ENCODE data around the gene RSPRY1.

Gene RSPRY1

GRCh38 chr16:57233944-57234706, 48.0 kb downstream of the RSPRY1 start:
- no peak overlapping the region for H4K8ac ChIP-seq (ENCODE audit: low read depth, low read length)
- H3K79me1 ChIP-seq (ENCODE audit: low read length): no peaks in the 10 kb centered on the region
- H4K91ac ChIP-seq (ENCODE audit: low read depth, low read length): no peak overlapping the region
- H2AFZ ChIP-seq (ENCODE audit: insufficient read depth, low read length, poor library complexity): no peak overlapping the region
- H2BK120ac ChIP-seq (ENCODE audit: insufficient read depth, low read length, poor library complexity): no peak overlapping the region
- no peaks in the 10 kb centered on the region for H3K4me1 ChIP-seq (ENCODE audit: control insufficient read depth in 1 of 2, insufficient read depth in 2 of 2, low read length in 2 of 2)
- no peak overlapping the region for H3K18ac ChIP-seq (ENCODE audit: low read length)
- H3K36me3 ChIP-seq (ENCODE audit: control insufficient read depth in 1 of 2, insufficient read depth in 2 of 2, low read length in 2 of 2): peaks cover 20 to 33% of the 10 kb centered on the region in 2 experiments
- no peaks in the 10 kb centered on the region for H3K9me3 ChIP-seq (ENCODE audit: insufficient read depth, low read depth, low read length)
- no CpG with 5 or more reads among the region's 9 CpGs for WGBS (ENCODE audit: extremely low coverage, insufficient coverage, insufficient read length)
- H3K79me2 ChIP-seq (ENCODE audit: control insufficient read depth, insufficient read depth, low read length, poor library complexity): no peaks in the 10 kb centered on the region
- H3K4me3 ChIP-seq (ENCODE audit: low read depth, low read length): no peak overlapping the region
- DNase-seq: no peak
- H2BK5ac ChIP-seq (ENCODE audit: low read depth, low read length, poor library complexity): no peak overlapping the region
- H3K27me3 ChIP-seq (ENCODE audit: insufficient read depth, low read length): no peaks in the 10 kb centered on the region
- H3K4ac ChIP-seq (ENCODE audit: low read depth, low read length): no peak overlapping the region
- H3K23ac ChIP-seq (ENCODE audit: low read length): no peak overlapping the region
- peak overlapping the region; percentile 4 for H3K9ac ChIP-seq (ENCODE audit: low read length)
- H4K12ac ChIP-seq (ENCODE audit: low read depth, low read length): no peak overlapping the region
- H3K4me2 ChIP-seq (ENCODE audit: low read length): no peak overlapping the region
- H3K27ac ChIP-seq (ENCODE audit: low read depth, low read length): no peak overlapping the region
- H2BK12ac ChIP-seq (ENCODE audit: low read length): no peak overlapping the region
- H3K14ac ChIP-seq (ENCODE audit: low read length): no peak overlapping the region
- no peak overlapping the region for H2AK5ac ChIP-seq (ENCODE audit: low read length)

GRCh38 chr16:57234707-57235092, 48.6 kb downstream of the RSPRY1 start:
- no peak overlapping the region for H3K23ac ChIP-seq (ENCODE audit: low read length)
- no peak overlapping the region for H3K4me2 ChIP-seq (ENCODE audit: low read length)
- no peaks in the 10 kb centered on the region for H3K4me1 ChIP-seq (ENCODE audit: control insufficient read depth in 1 of 2, insufficient read depth in 2 of 2, low read length in 2 of 2)
- no peak overlapping the region for H2BK5ac ChIP-seq (ENCODE audit: low read depth, low read length, poor library complexity)
- H3K9me3 ChIP-seq (ENCODE audit: insufficient read depth, low read depth, low read length): no peaks in the 10 kb centered on the region
- no peak overlapping the region for H3K4me3 ChIP-seq (ENCODE audit: low read depth, low read length)
- H2BK12ac ChIP-seq (ENCODE audit: low read length): no peak overlapping the region
- H3K14ac ChIP-seq (ENCODE audit: low read length): no peak overlapping the region
- no peak overlapping the region for H3K27ac ChIP-seq (ENCODE audit: low read depth, low read length)
- no peak overlapping the region for H3K18ac ChIP-seq (ENCODE audit: low read length)
- no peaks in the 10 kb centered on the region for H3K79me1 ChIP-seq (ENCODE audit: low read length)
- H4K12ac ChIP-seq (ENCODE audit: low read depth, low read length): no peak overlapping the region
- H3K4ac ChIP-seq (ENCODE audit: low read depth, low read length): no peak overlapping the region
- H2AK5ac ChIP-seq (ENCODE audit: low read length): no peak overlapping the region
- no peaks in the 10 kb centered on the region for H3K27me3 ChIP-seq (ENCODE audit: insufficient read depth, low read length)
- DNase-seq: no peak
- H3K9ac ChIP-seq (ENCODE audit: low read length): no peak overlapping the region
- no peak overlapping the region for H2AFZ ChIP-seq (ENCODE audit: insufficient read depth, low read length, poor library complexity)
- no peak overlapping the region for H4K8ac ChIP-seq (ENCODE audit: low read depth, low read length)
- no peak overlapping the region for H2BK120ac ChIP-seq (ENCODE audit: insufficient read depth, low read length, poor library complexity)
- no peak overlapping the region for H4K91ac ChIP-seq (ENCODE audit: low read depth, low read length)
- H3K79me2 ChIP-seq (ENCODE audit: control insufficient read depth, insufficient read depth, low read length, poor library complexity): no peaks in the 10 kb centered on the region
- peaks cover 20 to 35% of the 10 kb centered on the region in 2 experiments for H3K36me3 ChIP-seq (ENCODE audit: control insufficient read depth in 1 of 2, insufficient read depth in 2 of 2, low read length in 2 of 2)

GRCh38 chr16:57235128-57236021, 49.2 kb downstream of the RSPRY1 start:
- no peak overlapping the region for H3K27ac ChIP-seq (ENCODE audit: low read depth, low read length)
- no peak overlapping the region for H3K9ac ChIP-seq (ENCODE audit: low read length)
- no peak overlapping the region for H3K4me2 ChIP-seq (ENCODE audit: low read length)
- no peak overlapping the region for H2AK5ac ChIP-seq (ENCODE audit: low read length)
- H2BK120ac ChIP-seq (ENCODE audit: insufficient read depth, low read length, poor library complexity): no peak overlapping the region
- H3K4me1 ChIP-seq (ENCODE audit: control insufficient read depth in 1 of 2, insufficient read depth in 2 of 2, low read length in 2 of 2): no peaks in the 10 kb centered on the region
- H2BK5ac ChIP-seq (ENCODE audit: low read depth, low read length, poor library complexity): no peak overlapping the region
- peaks cover 16 to 35% of the 10 kb centered on the region in 2 experiments for H3K36me3 ChIP-seq (ENCODE audit: control insufficient read depth in 1 of 2, insufficient read depth in 2 of 2, low read length in 2 of 2)
- no peak overlapping the region for H3K4me3 ChIP-seq (ENCODE audit: low read depth, low read length)
- no peak overlapping the region for H2BK12ac ChIP-seq (ENCODE audit: low read length)
- no peak overlapping the region for H4K8ac ChIP-seq (ENCODE audit: low read depth, low read length)
- H3K23ac ChIP-seq (ENCODE audit: low read length): no peak overlapping the region
- H3K27me3 ChIP-seq (ENCODE audit: insufficient read depth, low read length): no peaks in the 10 kb centered on the region
- no peak overlapping the region for H4K91ac ChIP-seq (ENCODE audit: low read depth, low read length)
- H3K18ac ChIP-seq (ENCODE audit: low read length): no peak overlapping the region
- H4K12ac ChIP-seq (ENCODE audit: low read depth, low read length): no peak overlapping the region
- WGBS (ENCODE audit: extremely low coverage, insufficient coverage, insufficient read length): no CpG with 5 or more reads among the region's 8 CpGs
- H3K79me2 ChIP-seq (ENCODE audit: control insufficient read depth, insufficient read depth, low read length, poor library complexity): no peaks in the 10 kb centered on the region
- no peak overlapping the region for H3K14ac ChIP-seq (ENCODE audit: low read length)
- H2AFZ ChIP-seq (ENCODE audit: insufficient read depth, low read length, poor library complexity): no peak overlapping the region
- no peak for DNase-seq
- H3K79me1 ChIP-seq (ENCODE audit: low read length): no peaks in the 10 kb centered on the region
- no peaks in the 10 kb centered on the region for H3K9me3 ChIP-seq (ENCODE audit: insufficient read depth, low read depth, low read length)
- no peak overlapping the region for H3K4ac ChIP-seq (ENCODE audit: low read depth, low read length)

DNA sequence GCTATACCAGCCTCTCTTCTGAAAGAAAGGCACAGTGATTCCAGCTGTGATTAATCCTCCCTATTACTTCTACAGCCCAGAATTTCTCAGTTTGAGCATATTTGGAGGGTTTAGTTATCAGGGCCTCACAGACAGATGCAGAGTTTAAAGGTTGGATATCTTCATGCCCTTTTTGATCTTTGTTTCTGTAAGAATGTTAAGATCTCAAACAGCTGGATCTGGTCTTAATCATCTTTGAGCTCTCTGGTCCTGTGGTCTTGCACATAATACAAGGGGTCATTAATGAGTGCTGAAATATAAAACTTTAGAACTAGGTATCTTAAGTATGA, 49.9 kb downstream of the RSPRY1 start:
- Histone ChIP-seq H4K12ac (ENCODE audit: low read depth, low read length) (no peak overlapping the region), H4K91ac (ENCODE audit: low read depth, low read length) (no peak overlapping the region), H2BK5ac (ENCODE audit: low read depth, low read length, poor library complexity) (no peak overlapping the region), H3K4me2 (ENCODE audit: low read length) (no peak overlapping the region), H2BK12ac (ENCODE audit: low read length) (no peak overlapping the region), H2AK5ac (ENCODE audit: low read length) (no peak overlapping the region), H3K27ac (ENCODE audit: low read depth, low read length) (no peak overlapping the region), H3K14ac (ENCODE audit: low read length) (no peak overlapping the region), H3K36me3 (ENCODE audit: control insufficient read depth in 1 of 2, insufficient read depth in 2 of 2, low read length in 2 of 2) (peaks cover 16 to 35% of the 10 kb centered on the region in 2 experiments), H3K79me2 (ENCODE audit: control insufficient read depth, insufficient read depth, low read length, poor library complexity) (no peaks in the 10 kb centered on the region), H3K4ac (ENCODE audit: low read depth, low read length) (no peak overlapping the region), H3K9me3 (ENCODE audit: insufficient read depth, low read depth, low read length) (no peaks in the 10 kb centered on the region), H2BK120ac (ENCODE audit: insufficient read depth, low read length, poor library complexity) (no peak overlapping the region), H3K79me1 (ENCODE audit: low read length) (no peaks in the 10 kb centered on the region), H3K23ac (ENCODE audit: low read length) (no peak overlapping the region), H3K4me3 (ENCODE audit: low read depth, low read length) (no peak overlapping the region), H3K27me3 (ENCODE audit: insufficient read depth, low read length) (no peaks in the 10 kb centered on the region), H3K9ac (ENCODE audit: low read length) (no peak overlapping the region), H4K8ac (ENCODE audit: low read depth, low read length) (no peak overlapping the region), H3K18ac (ENCODE audit: low read length) (no peak overlapping the region), H3K4me1 (ENCODE audit: control insufficient read depth in 1 of 2, insufficient read depth in 2 of 2, low read length in 2 of 2) (no peaks in the 10 kb centered on the region), H2AFZ (ENCODE audit: insufficient read depth, low read length, poor library complexity) (no peak overlapping the region)
- DNase-seq: no peak
